H7 (cell line): ENCODE data around the gene OR7G2. TPM values are rescaled to one million over a fixed set of nuclear protein-coding genes. Genes with fewer than 3 reads are reported as not detected.
"Not testable (repeated sequence)": the region's sequence is repeated elsewhere in the genome, so short reads cannot be mapped to it uniquely, and the experiment has no call there.

ENCODE experiments used
- DNase-seq: peaks from one replicate; pipeline ENCODE4 v3.0.0; 2012
- H3K27me3 ChIP-seq: 2 replicates; pipeline ENCODE4 v1.6.0; 2011; ENCODE audit warnings: mild to moderate bottlenecking, low read length; ENCODE audit not compliant: control insufficient read depth, insufficient read depth
- H3K36me3 ChIP-seq: replicated peaks from 2 replicates; pipeline ENCODE4 v1.5.1; 2011; ENCODE audit warnings: low read length; ENCODE audit not compliant: control insufficient read depth, insufficient read depth
- H3K4me3 ChIP-seq: 2 replicates; pipeline ENCODE4 v1.5.1; 2011; ENCODE audit warnings: low read depth, mild to moderate bottlenecking, control low read depth, low read length, moderate library complexity; ENCODE audit not compliant: insufficient read depth
- total RNA-seq: library from RNA; depleted of rRNA; stranded (reverse); fragments of >200 nt; shearing (Covaris generic); gene quantifications from 2 replicates; pipeline ENCODE4 v1.2.3, GENCODE V29; 2014; rRNA removed

The OR7G2 gene
- total RNA-seq, 1 experiment from 2014 or later = not detected

DNA sequence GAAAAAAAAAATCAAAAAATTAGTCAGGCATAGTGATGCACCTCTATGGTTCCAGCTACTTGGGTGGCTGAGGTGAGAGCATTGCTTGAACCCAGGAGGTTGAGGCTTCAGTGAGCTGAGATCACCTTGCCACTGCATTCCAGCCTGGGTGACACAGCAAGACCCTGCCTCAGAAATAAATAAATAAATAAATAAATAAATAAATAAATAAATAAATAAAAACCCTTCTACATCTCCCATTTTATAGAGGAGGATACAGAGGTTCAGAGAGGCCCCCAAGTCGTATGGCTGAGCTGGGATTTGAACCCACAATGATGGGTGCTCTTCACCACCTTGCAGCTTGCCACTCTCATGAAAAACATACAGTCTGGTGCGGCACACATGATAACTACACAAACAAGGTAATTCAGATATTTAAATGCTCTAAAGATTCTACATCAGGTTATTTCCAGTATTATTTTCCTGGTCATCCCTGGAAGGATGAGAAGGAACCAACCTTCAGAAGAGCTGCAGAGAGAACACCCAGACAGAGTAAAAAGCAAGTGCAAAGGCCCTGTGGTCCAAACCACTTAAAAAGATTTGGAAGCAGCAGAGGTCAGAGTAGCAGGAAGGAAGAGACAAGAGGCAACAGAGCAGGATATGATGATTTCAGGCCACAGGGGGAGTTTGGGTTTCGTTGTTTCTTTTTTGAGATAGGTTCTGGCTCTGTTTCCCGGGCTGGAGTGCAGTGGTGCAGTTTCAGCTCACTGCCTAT, 49.6 kb downstream of the OR7G2 start:
- H3K27me3 ChIP-seq = no peaks in the 10 kb centered on the region
- no peak for DNase-seq

DNA sequence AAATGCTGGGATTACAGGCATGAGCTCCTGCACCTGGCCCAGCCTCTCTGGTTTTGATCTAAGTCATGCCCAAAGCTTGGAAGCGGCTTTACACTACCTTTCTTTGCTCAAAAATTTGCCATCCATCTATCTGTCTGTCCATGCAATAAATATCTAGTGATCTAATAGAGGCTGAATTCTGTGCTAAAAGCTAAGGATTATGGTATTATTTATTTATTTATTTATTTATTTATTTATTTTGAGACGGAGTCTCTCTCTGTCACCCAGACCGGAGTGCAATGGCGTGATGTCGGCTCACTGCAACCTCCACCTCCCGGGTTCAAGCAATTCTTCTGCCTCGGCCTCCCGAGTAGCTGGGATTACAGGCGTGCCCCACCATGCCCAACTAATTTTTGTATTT, 51.1 kb downstream of the OR7G2 start:
- not testable (repeated sequence) for H3K4me3 ChIP-seq, DNase-seq, H3K36me3 ChIP-seq, H3K27me3 ChIP-seq

More for the DNA sequence above, 49.6 kb downstream of the OR7G2 start:
- Histone ChIP-seq H3K4me3 (no peak overlapping the region), H3K36me3 (no peaks in the 10 kb centered on the region)

DNA sequence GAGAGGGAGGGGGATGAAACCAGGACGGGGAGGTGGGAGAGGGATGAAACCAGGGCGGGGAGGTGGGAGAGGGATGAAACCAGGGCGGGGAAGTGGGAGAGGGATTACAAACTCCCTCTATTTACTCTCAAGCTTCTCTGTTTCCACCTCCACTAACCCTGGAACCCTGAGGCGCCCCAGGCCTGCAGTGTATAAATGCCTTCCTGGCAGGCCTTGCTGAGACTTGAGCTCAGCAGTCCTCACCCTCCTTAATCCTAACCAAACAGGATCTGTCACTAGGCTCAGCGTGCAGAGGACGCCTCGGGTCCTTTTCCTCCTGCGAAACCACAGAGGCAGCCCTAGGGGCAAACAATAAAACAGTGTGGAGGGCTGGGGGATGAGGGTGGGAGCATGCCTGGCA, 52.5 kb downstream of the OR7G2 start:
- Histone ChIP-seq H3K4me3 (no peak overlapping the region), H3K36me3 (no peaks in the 10 kb centered on the region), H3K27me3 (no peaks in the 10 kb centered on the region)
- DNase-seq = peak; percentile 56

DNA sequence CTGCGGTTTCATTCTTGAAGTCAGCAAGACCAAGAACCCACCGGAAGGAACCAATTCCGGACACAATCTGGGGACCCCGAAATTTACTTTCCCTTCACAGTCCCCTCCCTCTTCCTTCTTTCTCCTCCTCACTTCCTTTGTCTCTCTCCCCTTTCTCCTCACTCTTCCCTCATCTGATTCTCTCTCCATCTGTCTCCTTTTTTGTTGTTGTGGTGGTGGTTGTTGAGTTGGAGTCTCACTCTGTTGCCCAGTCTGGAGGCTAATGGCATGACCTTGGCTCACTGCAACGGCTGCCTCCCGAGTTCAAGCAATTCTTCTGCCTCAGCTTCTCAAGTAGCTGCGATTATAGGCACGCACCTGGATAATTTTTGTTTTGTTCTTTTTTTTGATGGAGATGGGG, 53.1 kb downstream of the OR7G2 start:
- no peak overlapping the region for H3K4me3 ChIP-seq
- DNase-seq = no peak
- H3K27me3 ChIP-seq = no peaks in the 10 kb centered on the region
- no peaks in the 10 kb centered on the region for H3K36me3 ChIP-seq

DNA sequence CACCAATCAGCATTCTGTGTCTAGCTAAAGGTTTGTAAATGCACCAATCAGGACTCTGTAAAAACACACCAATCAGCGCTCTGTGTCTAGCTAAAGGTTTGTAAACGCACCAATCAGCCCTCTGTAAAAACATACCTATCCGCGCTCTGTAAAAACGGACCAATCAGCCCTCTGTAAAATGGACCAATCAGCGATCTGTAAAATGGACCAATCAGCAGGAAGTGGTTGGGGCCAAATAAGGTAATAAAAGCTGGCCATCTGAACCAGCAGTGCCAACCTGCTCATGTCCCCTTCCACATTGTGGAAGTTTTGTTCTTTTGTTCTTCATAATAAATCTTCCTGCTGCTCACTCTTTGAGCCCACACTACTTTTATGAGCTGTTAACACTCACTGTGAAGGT, 53.6 kb downstream of the OR7G2 start:
- H3K4me3 ChIP-seq, DNase-seq, H3K27me3 ChIP-seq, H3K36me3 ChIP-seq: not testable (repeated sequence)

DNA sequence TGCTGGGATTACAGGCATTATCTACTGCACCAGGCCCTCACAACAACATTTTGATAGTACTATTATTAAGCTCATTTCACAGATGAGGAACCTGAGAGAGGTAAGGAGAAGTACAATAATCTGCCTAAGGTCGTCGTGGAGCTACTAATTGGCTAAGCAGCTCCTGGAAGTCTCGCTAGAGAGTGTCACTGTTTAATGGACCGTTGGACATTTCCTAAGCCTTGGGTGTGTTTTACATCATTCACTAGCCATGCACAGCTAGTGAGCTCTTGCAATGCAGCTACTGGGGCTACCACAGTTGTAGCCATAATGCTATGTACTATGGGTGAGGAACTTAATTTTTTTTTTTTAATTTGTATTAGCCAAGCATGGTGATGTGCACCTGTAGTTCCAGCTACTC, 54.4 kb downstream of the OR7G2 start:
- Histone ChIP-seq H3K27me3 (no peaks in the 10 kb centered on the region), H3K4me3 (no peak overlapping the region), H3K36me3 (no peaks in the 10 kb centered on the region)
- DNase-seq = no peak

Other genes with a start within 250 kb of the OR7G2 start
- gene MUC16, start 97.1 kb downstream of the OR7G2 start, total RNA-seq = not detected in 2 replicates
- gene OR1M1, start 20.4 kb downstream of the OR7G2 start, total RNA-seq = not detected in 2 replicates
- not detected in 2 replicates for gene OR7G1, start 8.3 kb upstream of the OR7G2 start, total RNA-seq
- not detected in 2 replicates for gene OR7G3, start 19.5 kb upstream of the OR7G2 start, total RNA-seq
- gene ZNF317, start 32.9 kb upstream of the OR7G2 start, total RNA-seq = 19.9 and 26.0 TPM in 2 replicates
- not detected in 2 replicates for gene OR7D2, start 71.5 kb upstream of the OR7G2 start, total RNA-seq
- not detected in 2 replicates for gene OR7D4, start 112.1 kb upstream of the OR7G2 start, total RNA-seq
- gene OR7E24, start 143.5 kb upstream of the OR7G2 start, total RNA-seq = not detected in 2 replicates
- 3.6 and 4.7 TPM in 2 replicates for gene ZNF699, start 202.4 kb upstream of the OR7G2 start, total RNA-seq
- 6.1 and 15.1 TPM in 2 replicates for gene ZNF559, start 216.7 kb upstream of the OR7G2 start, total RNA-seq